IPS-20b (cell line): ENCODE measurements around the gene SCTR.

ENCODE experiments used
- H3K27ac ChIP-seq: one replicate; pipeline ENCODE4 v1.5.1; 2013; ENCODE audit warnings: low read length
- H3K27me3 ChIP-seq: 2 replicates; pipeline ENCODE4 v1.6.1; 2013; ENCODE audit warnings: mild to moderate bottlenecking, low read length, inconsistent platforms; ENCODE audit not compliant: insufficient read depth
- H3K36me3 ChIP-seq: 2 replicates; pipeline ENCODE4 v1.6.1; 2013; ENCODE audit warnings: low read depth, mild to moderate bottlenecking, inconsistent platforms, low read length, moderate library complexity; ENCODE audit not compliant: insufficient read depth
- H3K4me1 ChIP-seq: 2 replicates; pipeline ENCODE4 v1.6.1; 2013; ENCODE audit warnings: mild to moderate bottlenecking, control low read depth, inconsistent platforms, low read length, moderate library complexity; ENCODE audit not compliant: insufficient read depth
- H3K4me3 ChIP-seq: 2 replicates; pipeline ENCODE4 v1.5.1; 2013; ENCODE audit warnings: mild to moderate bottlenecking, low read length, inconsistent platforms
- H3K9ac ChIP-seq: 2 replicates; pipeline ENCODE4 v1.6.1; 2013; ENCODE audit warnings: low read depth, mild to moderate bottlenecking, inconsistent platforms, low read length, moderate library complexity
- H3K9me3 ChIP-seq: 2 replicates; pipeline ENCODE4 v1.6.1; 2013; ENCODE audit warnings: mild to moderate bottlenecking, low read depth, low read length, inconsistent platforms; ENCODE audit not compliant: insufficient read depth

SCTR gene

GRCh38 chr2:119429225-119429981 is 94.9 kb downstream of the SCTR start:
- H3K9ac ChIP-seq: no peak overlapping the region
- no peaks in the 10 kb centered on the region for H3K9me3 ChIP-seq
- H3K36me3 ChIP-seq: no peaks in the 10 kb centered on the region
- H3K4me3 ChIP-seq: no peak overlapping the region
- peaks cover 12% of the 10 kb centered on the region; the same call in 1 of the 2 replicates for H3K4me1 ChIP-seq
- peaks cover 20% of the 10 kb centered on the region for H3K27me3 ChIP-seq
- no peak overlapping the region for H3K27ac ChIP-seq

- H3K9ac ChIP-seq: no peak overlapping the region
- H3K4me1 ChIP-seq: peaks cover 12% of the 10 kb centered on the region; the same call in 1 of the 2 replicates
- no peak overlapping the region for H3K4me3 ChIP-seq
- no peaks in the 10 kb centered on the region for H3K36me3 ChIP-seq
- no peak overlapping the region for H3K27ac ChIP-seq
- H3K9me3 ChIP-seq: no peaks in the 10 kb centered on the region
- peaks cover 20% of the 10 kb centered on the region for H3K27me3 ChIP-seq
These were observed 95.6 kb downstream of the SCTR start for GRCh38 chr2:119428488-119429224.

GRCh38 chr2:119427756-119428155 is 96.5 kb downstream of the SCTR start:
- Histone ChIP-seq H3K27me3 (peaks cover 15% of the 10 kb centered on the region), H3K9me3 (no peaks in the 10 kb centered on the region), H3K4me3 (no peak overlapping the region), H3K27ac (no peak overlapping the region), H3K4me1 (peaks cover 6% of the 10 kb centered on the region; the same call in 1 of the 2 replicates), H3K36me3 (no peaks in the 10 kb centered on the region), H3K9ac (no peak overlapping the region)

GRCh38 chr2:119426801-119427395 is 97.4 kb downstream of the SCTR start:
- Histone ChIP-seq H3K4me1 (no peaks in the 10 kb centered on the region; the same call in 1 of the 2 replicates), H3K4me3 (no peak overlapping the region), H3K9ac (no peak overlapping the region), H3K36me3 (no peaks in the 10 kb centered on the region), H3K27me3 (peaks cover 7% of the 10 kb centered on the region; the same call in 1 of the 2 replicates), H3K27ac (no peak overlapping the region), H3K9me3 (peaks cover 3% of the 10 kb centered on the region)

GRCh38 chr2:119426396-119426675 is 97.9 kb downstream of the SCTR start:
- Histone ChIP-seq H3K4me3 (no peak overlapping the region), H3K9ac (no peak overlapping the region), H3K27ac (no peak overlapping the region), H3K27me3 (peaks cover 7% of the 10 kb centered on the region; the same call in 1 of the 2 replicates), H3K4me1 (no peaks in the 10 kb centered on the region; the same call in 1 of the 2 replicates), H3K36me3 (no peaks in the 10 kb centered on the region), H3K9me3 (peaks cover 9% of the 10 kb centered on the region)

GRCh38 chr2:119425620-119426395 is 98.5 kb downstream of the SCTR start:
- Histone ChIP-seq H3K36me3 (no peaks in the 10 kb centered on the region), H3K4me1 (no peaks in the 10 kb centered on the region; the same call in 1 of the 2 replicates), H3K9ac (no peak overlapping the region), H3K9me3 (peaks cover 14% of the 10 kb centered on the region), H3K4me3 (no peak overlapping the region), H3K27me3 (peaks cover 2% of the 10 kb centered on the region; the same call in 1 of the 2 replicates), H3K27ac (no peak overlapping the region)

- no peak overlapping the region for H3K27ac ChIP-seq
- H3K27me3 ChIP-seq: no peaks in the 10 kb centered on the region
- no peaks in the 10 kb centered on the region; the same call in 1 of the 2 replicates for H3K4me1 ChIP-seq
- no peaks in the 10 kb centered on the region for H3K36me3 ChIP-seq
- H3K9me3 ChIP-seq: peaks cover 22% of the 10 kb centered on the region
- H3K4me3 ChIP-seq: no peak overlapping the region
- no peak overlapping the region for H3K9ac ChIP-seq
These were observed 99.2 kb downstream of the SCTR start for GRCh38 chr2:119425119-119425405.

- H3K27me3 ChIP-seq: no peaks in the 10 kb centered on the region
These were observed 99.8 kb downstream of the SCTR start for GRCh38 chr2:119424284-119425118.

GRCh38 chr2:119423811-119424210 is 100.5 kb downstream of the SCTR start:
- peaks cover 23% of the 10 kb centered on the region for H3K9me3 ChIP-seq
- no peak overlapping the region for H3K9ac ChIP-seq
- H3K27me3 ChIP-seq: no peaks in the 10 kb centered on the region
- H3K4me1 ChIP-seq: no peaks in the 10 kb centered on the region; the same call in 1 of the 2 replicates
- no peaks in the 10 kb centered on the region for H3K36me3 ChIP-seq
- no peak overlapping the region for H3K4me3 ChIP-seq
- H3K27ac ChIP-seq: no peak overlapping the region

More at GRCh38 chr2:119424284-119425118, 99.8 kb downstream of the SCTR start:
- Histone ChIP-seq H3K4me1 (no peaks in the 10 kb centered on the region; the same call in 1 of the 2 replicates), H3K9ac (no peak overlapping the region), H3K9me3 (peaks cover 23% of the 10 kb centered on the region), H3K4me3 (no peak overlapping the region), H3K27ac (no peak overlapping the region), H3K36me3 (no peaks in the 10 kb centered on the region)

GRCh38 chr2:119423108-119423444 is 101.2 kb downstream of the SCTR start:
- H3K9me3 ChIP-seq: peaks cover 23% of the 10 kb centered on the region
- H3K36me3 ChIP-seq: no peaks in the 10 kb centered on the region
- H3K4me1 ChIP-seq: no peaks in the 10 kb centered on the region; the same call in 1 of the 2 replicates
- no peak overlapping the region for H3K27ac ChIP-seq
- H3K27me3 ChIP-seq: no peaks in the 10 kb centered on the region
- no peak overlapping the region for H3K9ac ChIP-seq
- no peak overlapping the region for H3K4me3 ChIP-seq
